OCI-LY1 (cell line): ENCODE measurements around the gene FPR2.

Experiments used
- CTCF ChIP-seq: fragments of 200-600 bp; sonication (generic), shearing (Covaris generic); IDR thresholded peaks from 2 replicates; pipeline ENCODE4 v1.5.1; 2017; ENCODE audit warnings: mild to moderate bottlenecking, antibody characterized with exemption, low read length, moderate library complexity, mixed read lengths
- EZH2 ChIP-seq: fragments of 200-600 bp; sonication (generic), shearing (Covaris generic); IDR thresholded peaks from 2 replicates; pipeline ENCODE4 v1.8.0; 2017; ENCODE audit warnings: borderline replicate concordance, mixed run types, mild to moderate bottlenecking, antibody characterized with exemption, low read length, moderate library complexity, mixed read lengths

- TF ChIP-seq CTCF (peak; percentile 26; the same call in 1 of the 2 replicates), EZH2 (no peak)
Observed at GRCh38 chr19:51810223-51810622, 49.2 kb downstream of the FPR2 start.
